Measurements from ENCODE around the gene FAAP24.
"Not testable (repeated sequence)": the region's sequence is repeated elsewhere in the genome, so short reads cannot be mapped to it uniquely, and the experiment has no call there.

Gene FAAP24

GRCh38 chr19:32997716-32998355, 25.8 kb downstream of the FAAP24 start:
- no peak for FAIRE-seq
- DNase-seq (ENCODE audit: low spot score): no peak

- no peak for DNase-seq (ENCODE audit: low spot score)
- FAIRE-seq: no peak
Observed at GRCh38 chr19:32998722-32999121, 26.7 kb downstream of the FAAP24 start.

- no peak for FAIRE-seq
Observed at GRCh38 chr19:33000510-33000909, 28.5 kb downstream of the FAAP24 start.

GRCh38 chr19:33000910-33001309, 28.9 kb downstream of the FAAP24 start:
- DNase-seq (ENCODE audit: low spot score): no peak
- FAIRE-seq: no peak

More at GRCh38 chr19:33000510-33000909, 28.5 kb downstream of the FAAP24 start:
- DNase-seq (ENCODE audit: low spot score): no peak

DNA sequence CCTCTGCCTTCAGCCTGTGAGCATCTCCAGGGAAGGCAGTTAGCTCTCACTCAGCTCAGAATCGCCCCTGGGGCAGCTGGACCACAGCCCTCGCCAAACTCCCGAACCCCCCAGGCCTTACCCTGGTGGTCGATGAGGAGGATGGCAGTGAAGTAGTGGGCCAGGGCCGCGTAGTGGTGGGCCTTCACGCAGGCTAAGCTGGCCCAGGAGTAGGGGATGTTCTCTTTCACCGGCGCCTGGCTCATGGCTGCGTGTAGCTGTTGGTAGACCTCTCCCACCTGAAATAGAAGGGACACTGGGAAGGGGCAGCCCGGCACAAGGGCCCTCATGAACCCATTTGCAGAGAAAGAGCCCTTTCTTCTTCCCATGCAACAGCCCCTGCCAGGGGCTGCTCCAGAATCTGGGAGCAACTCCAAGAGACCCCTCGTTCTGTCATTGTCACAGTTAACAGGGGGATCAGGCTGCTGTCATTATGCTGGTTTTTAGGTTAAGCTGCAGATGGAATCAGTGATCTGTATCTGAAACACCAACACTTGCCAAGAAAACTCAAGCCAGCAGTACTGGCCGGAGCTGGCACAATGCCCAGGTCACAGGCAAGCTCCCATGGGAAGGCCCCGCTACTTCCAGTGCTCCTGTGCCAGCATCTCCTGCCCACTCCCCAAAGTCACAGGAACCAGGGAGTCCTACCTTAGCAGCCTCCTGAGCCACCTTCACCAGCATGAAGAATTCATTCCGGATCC, 30.3 kb downstream of the FAAP24 start:
- not testable (repeated sequence) for FAIRE-seq; DNase-seq (ENCODE audit: low spot score)

- FAIRE-seq; DNase-seq (ENCODE audit: low spot score): not testable (repeated sequence)
Observed at GRCh38 chr19:33003424-33004024, 31.5 kb downstream of the FAAP24 start.

DNA sequence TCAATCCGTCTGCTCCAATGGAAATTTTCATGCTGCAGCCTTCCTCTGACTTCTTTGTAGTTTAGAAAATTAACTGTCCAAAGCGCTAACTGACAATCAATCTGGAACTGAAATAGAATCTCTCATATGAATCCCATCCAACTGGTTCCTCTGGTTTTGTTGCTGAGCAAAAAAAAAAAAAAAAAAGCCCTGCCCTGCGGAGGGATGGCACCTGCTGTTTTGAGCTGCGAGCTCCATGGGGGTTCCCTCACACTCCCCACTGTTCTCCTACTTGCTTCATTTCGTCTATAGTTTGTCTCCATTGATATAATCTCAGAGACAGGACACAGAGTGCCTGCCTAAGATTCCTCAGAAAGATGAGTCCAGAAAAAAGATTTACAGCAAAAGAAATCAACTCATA, 33.4 kb downstream of the FAAP24 start:
- no peak for FAIRE-seq

DNA sequence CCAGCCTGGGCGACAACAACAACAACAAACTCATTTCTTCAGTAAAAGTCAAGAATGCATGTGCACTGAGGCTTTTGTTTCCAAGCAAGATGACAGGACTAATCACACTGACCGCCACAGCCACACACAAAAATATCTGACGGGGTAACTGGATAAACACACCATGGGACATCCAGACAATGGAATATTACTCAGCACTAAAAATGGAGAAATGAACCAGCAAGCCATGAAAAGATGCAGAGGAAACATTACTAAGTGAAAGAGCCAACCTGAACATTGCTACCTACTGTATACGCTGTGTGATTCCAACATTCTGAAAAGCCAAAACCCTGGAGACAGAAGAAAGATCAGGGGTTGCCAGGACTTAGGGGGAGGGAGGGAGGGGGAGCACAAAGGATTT, 36.7 kb downstream of the FAAP24 start:
- FAIRE-seq: no peak
- no peak for DNase-seq (ENCODE audit: low spot score)

More for the DNA sequence above, 33.4 kb downstream of the FAAP24 start:
- DNase-seq (ENCODE audit: low spot score): no peak

- DNase-seq (ENCODE audit: low spot score): not testable (repeated sequence)
Observed at GRCh38 chr19:33010891-33011290, 38.8 kb downstream of the FAAP24 start.

DNA sequence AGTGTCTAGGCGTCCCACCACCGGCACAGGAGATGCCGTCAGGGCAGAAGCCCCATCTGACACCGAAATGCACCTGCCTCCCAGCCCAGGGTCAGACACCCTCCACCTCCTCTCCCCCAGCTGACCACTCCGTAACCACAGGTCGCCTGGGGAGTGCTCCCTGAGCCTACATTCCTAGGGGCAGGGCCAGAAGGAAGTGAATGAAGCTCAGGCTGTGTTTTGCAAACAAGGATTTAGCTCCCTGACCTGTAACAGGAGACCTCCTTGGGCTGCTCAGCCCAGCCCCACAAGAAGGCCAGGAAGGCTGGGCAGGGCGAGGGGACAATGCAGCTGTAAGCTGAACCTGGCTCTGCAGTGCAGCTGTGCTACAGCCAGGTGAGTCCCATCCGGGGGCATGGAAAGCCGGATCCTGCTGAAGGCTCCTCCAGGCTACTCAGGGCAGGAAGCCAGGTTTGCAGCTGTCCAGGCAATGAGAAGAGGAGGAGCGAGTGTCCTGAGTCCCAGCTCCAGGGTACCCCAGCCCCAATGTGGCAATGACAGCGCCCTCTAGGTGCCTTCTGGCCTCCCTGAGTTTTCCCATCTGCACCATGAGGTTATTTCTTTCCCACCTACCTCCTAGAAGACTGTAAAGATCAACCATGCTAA, 50.6 kb downstream of the FAAP24 start:
- FAIRE-seq: no peak
- DNase-seq (ENCODE audit: low spot score): no peak

More at GRCh38 chr19:33010891-33011290, 38.8 kb downstream of the FAAP24 start:
- FAIRE-seq: not testable (repeated sequence)

DNA sequence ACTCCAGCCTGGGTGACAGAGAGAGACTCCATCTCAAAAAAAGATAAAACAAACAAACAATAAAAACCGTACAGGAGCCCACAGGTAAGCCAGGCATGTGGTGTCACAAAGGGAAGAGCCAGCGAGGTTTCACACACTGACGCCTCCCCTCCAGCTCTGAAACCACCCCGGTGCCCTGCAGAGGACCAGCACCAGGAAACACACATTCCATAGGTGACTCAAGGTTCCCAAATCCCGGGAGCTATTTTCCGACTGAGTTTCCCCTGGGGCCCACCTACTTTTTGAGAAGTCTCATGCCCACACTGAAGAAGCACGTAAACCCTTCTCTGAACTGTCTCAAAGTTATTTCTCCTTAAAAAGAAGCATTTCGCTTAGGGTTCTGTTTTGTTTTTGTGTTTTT, 52.4 kb downstream of the FAAP24 start:
- FAIRE-seq (no peak), DNase-seq (ENCODE audit: low spot score) (no peak)

DNA sequence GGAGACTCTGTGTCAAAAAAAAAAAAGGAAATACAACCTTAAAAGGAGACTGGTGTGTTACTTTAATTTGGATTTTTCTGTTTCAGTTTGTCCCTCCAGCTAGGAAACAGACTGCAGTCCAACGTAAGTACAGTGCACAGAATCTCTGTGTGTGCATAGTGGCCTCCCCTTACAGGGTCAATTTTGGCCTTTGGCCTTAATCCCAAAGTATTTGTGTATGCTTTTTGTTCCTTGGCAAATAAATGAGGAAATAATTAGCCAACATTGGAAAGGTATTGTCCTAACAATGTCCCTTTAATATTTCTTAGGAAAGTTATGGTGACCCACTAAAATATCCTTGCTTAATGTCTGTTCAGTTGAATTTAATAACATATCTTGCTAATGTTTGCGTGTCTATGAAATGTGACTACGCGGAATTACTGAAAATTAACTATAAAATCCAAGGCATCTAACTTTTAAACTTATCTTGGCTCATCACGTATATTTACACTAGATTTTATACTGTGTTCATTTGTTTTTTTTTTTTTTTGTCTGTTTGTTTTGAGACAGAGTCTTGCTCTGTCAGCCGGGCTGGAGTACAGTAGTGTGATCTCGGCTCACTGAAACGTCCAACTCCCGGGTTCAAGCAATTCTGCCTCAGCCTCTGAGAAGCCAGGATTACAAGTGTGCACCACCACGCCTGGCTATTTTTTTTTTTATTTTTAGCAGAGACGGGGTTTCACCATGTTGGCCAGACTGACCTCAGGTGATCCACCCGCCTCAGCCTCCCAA, 53.6 kb downstream of the FAAP24 start:
- FAIRE-seq; DNase-seq (ENCODE audit: low spot score): not testable (repeated sequence)

DNA sequence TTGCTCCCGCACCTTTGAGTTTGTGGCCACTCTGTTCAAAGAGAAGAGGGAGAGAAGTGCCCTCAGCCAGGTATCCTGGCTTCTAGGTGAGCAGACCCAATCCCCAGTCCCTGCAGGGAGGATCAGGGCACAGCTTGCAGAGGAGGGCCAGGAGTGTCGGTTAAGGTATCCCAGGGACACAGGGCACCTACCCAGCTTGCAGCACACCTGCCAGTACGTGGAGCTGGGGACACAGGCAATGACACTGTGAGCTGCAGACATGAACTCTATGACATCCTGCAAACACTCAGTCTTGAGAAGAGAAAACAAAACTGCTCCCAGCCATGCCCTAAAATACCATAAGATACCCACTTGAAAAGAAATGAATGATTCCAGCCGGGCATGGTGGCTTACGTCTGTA, 54.6 kb downstream of the FAAP24 start:
- FAIRE-seq; DNase-seq (ENCODE audit: low spot score): not testable (repeated sequence)

All from urothelium cell line (cell line).